Mucosa of descending colon (tissue), 3 donors: Measurements from ENCODE around the gene NBPF8. TPM values are rescaled to one million over a fixed set of nuclear protein-coding genes. Genes with fewer than 3 reads are reported as not detected.
"Not testable (repeated sequence)": the region's sequence is repeated elsewhere in the genome, so short reads cannot be mapped to it uniquely, and the experiment has no call there.

Experiments
- ATAC-seq: fragments of 200-7000 bp; cut with Tn5 transposase; one replicate; pipeline ENCODE4 v1.9.1; 2020; ENCODE audit warnings: mild to moderate bottlenecking, moderate library complexity
- DNase-seq, 3 donors: peaks; one replicate each; pipeline ENCODE4 v3.0.0-alpha.2; 2020
- H3K36me3 ChIP-seq: fragments of 200-600 bp; one replicate; pipeline ENCODE4 v1.8.0; 2021; ENCODE audit warnings: low read depth, mild to moderate bottlenecking
- H3K4me1 ChIP-seq: fragments of 200-600 bp; one replicate; pipeline ENCODE4 v1.8.0; 2021; ENCODE audit warnings: low read depth, mild to moderate bottlenecking
- H3K4me3 ChIP-seq: fragments of 200-600 bp; one replicate; pipeline ENCODE4 v1.8.0; 2021; ENCODE audit warnings: mild to moderate bottlenecking
- H3K9me3 ChIP-seq: fragments of 200-600 bp; one replicate; pipeline ENCODE4 v1.8.0; 2021; ENCODE audit warnings: mild to moderate bottlenecking
- intact Hi-C, 2 donors: fragments of 100-400 bp; cut with DNase I in 1 of 2; cut with micrococcal nuclease in 1 of 2; formaldehyde crosslinking; loops; one replicate each; pipeline versions ENCODE4 v1.11.0 to v1.11.1; 2022; cut with DNase I, micrococcal nuclease
- long read RNA-seq, 2 donors: library from polyadenylated mRNA; unstranded; transcript quantifications; one replicate each; pipeline ENCODE4 v2.0.0, GENCODE V29; 2019 to 2021
- total RNA-seq, 3 donors: library from RNA; stranded (reverse); fragmentation: NEBNext Ultra II Directional in 2 of 3; extraction: Animal tissue kit (Norgen Biotek cat#: 25700) in 2 of 3; gene quantifications; one replicate each; pipeline versions ENCODE4 v1.2.1 to v1.2.4, GENCODE V29; 2021 to 2023
- donor health status: DM: no; HTN: no; CAD: no; lungs with moderate emphysema.
- donor health status: DM: no; HTN: no; CAD: no.
- donor health status: DM: no; HTN: yes; CAD: no.

The NBPF8 gene, protein sequence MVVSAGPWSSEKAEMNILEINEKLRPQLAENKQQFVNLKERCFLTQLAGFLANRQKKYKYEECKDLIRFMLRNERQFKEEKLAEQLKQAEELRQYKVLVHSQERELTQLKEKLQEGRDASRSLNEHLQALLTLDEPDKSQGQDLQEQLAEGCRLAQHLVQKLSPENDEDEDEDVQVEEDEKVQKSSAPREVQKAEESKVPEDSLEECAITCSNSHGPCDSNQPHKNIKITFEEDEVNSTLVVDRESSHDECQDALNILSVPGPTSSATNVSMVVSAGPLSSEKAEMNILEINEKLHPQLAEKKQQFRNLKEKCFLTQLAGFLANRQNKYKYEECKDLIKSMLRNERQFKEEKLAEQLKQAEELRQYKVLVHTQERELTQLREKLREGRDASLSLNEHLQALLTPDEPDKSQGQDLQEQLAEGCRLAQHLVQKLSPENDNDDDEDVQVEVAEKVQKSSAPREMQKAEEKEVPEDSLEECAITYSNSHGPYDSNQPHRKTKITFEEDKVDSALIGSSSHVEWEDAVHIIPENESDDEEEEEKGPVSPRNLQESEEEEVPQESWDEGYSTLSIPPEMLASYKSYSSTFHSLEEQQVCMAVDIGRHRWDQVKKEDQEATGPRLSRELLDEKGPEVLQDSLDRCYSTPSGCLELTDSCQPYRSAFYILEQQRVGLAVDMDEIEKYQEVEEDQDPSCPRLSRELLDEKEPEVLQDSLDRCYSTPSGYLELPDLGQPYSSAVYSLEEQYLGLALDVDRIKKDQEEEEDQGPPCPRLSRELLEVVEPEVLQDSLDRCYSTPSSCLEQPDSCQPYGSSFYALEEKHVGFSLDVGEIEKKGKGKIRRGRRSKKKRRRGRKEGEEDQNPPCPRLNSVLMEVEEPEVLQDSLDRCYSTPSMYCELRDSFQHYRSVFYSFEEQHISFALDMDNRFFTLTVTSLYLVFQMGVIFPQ
- 10 to 100 TPM in 1 of 3 donors, 1 to 10 TPM in 2; 3.1 to 11.6 (median 3.8) TPM for total RNA-seq
- long read RNA-seq, donor 1, partial matches to known transcripts, result 1 of 3 reads
- long read RNA-seq, donor 1, other reads (novel, unspliced or antisense), result 2 of 3 reads
- long read RNA-seq, donor 2, result 0 reads

DNA sequence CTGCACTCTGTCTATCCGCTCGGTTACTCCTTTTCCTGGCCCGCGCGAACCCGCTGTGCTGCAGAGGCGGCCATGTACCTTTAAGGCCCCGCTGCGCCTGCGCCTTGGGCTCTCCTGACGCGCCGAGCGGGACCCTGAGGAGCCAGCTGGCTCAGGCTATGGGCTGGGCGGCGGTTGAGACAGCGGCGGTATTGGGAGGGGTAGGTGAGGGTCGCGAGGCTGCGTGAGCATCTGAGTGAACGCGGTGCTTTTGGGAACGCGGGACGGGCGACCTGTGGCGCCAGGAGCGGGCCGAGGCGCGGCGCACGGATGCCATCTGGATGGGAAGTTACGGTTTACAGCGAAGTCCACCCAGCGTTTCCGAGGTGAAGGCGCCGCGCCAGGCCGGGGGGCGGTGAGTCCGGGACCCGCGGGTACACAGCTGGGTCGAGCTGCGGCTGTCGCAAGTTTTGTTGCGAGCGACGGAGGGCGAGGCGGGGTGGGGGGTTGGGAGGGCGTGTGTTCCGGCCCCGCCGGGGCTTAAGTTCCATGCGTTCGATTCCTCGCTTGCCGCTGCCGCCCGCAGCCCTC lies at the start of gene NBPF8:
Gene NBPF8, plus strand, starts transcription at position 125 of the 570 bp plus-strand sequence. CDS start 21,488 bp downstream, outside the sequence.
- peak; percentile 99 for ATAC-seq

DNA sequence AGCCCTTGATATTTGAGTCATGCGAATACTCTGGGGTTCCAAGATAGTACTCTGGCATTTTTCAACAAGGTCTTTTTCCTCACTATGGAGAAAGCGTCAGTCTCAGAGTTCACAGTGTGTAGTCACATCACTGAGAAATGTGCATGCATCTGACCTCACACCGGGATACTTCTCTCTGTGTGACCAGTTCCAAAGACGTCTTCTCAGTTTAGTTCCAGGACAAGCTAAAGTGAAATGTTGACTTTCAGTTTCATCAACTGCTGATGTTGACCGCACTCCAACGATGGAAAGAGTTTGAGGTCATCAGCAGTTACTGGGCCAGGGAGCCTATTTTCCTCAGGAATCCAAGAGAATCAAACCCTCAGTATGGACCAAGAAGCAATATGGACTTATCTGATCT lies 47.1 kb upstream of the NBPF8 start:
- ATAC-seq, H3K36me3 ChIP-seq, H3K9me3 ChIP-seq, H3K4me3 ChIP-seq, intact Hi-C loops, H3K4me1 ChIP-seq, DNase-seq: not testable (repeated sequence)

More for the DNA sequence above, at the start of gene NBPF8:
- H3K4me1 ChIP-seq, H3K36me3 ChIP-seq, intact Hi-C loops, H3K9me3 ChIP-seq, H3K4me3 ChIP-seq: not testable (repeated sequence)
- DNase-seq, result peak; percentile 74 to 86 (median 77)

DNA sequence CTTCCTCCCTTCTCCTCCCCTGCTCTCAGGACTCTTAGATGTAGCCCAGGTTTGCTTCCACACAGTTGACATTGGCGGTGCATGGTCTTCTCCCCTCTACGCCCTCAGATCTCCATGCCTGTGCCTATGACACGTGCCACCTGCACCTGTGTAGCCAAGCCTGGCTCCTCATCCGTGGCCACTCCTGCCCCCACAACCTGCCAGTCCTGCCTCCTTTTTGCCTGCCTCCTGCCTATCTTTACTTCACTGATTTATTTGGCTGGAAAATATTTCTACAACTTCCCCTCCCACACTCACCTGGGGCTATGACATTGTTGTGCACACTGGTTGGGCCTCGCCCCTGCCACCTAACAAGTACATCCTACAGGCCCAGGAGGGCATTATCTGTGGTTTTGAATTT lies 28.2 kb upstream of the NBPF8 start:
- ATAC-seq, DNase-seq, H3K4me1 ChIP-seq, H3K9me3 ChIP-seq, H3K36me3 ChIP-seq, H3K4me3 ChIP-seq, intact Hi-C loops: not testable (repeated sequence)

DNA sequence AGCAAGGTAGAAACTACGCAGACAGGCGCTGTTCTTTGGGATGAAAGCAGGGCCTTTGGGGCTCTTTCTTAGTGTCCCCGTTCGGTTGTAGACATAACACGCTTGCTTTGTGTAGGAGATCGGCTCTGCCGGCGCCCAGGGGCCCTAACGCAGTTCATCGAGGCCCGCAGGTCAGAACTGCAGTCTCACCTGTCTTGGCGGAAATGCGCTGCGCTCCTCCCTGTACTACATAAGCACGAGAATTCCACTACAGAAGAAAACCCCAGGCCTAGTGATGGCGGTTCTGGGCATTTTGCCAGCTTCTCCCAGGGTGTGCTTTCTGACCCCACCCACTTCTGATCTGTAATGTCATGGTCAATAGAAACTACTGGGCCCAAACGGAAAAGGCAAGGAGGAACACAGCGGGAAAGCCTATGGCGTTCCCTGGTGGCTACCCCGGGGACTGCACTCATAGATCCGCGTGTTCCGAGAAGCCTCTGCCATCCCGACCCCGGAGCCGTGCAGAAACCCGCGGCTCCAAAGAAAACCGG lies 26.2 kb upstream of the NBPF8 start:
- peak; percentile 10 to 50 (median 21) for DNase-seq
- ATAC-seq, H3K4me3 ChIP-seq, H3K4me1 ChIP-seq, H3K9me3 ChIP-seq, intact Hi-C loops, H3K36me3 ChIP-seq: not testable (repeated sequence)

DNA sequence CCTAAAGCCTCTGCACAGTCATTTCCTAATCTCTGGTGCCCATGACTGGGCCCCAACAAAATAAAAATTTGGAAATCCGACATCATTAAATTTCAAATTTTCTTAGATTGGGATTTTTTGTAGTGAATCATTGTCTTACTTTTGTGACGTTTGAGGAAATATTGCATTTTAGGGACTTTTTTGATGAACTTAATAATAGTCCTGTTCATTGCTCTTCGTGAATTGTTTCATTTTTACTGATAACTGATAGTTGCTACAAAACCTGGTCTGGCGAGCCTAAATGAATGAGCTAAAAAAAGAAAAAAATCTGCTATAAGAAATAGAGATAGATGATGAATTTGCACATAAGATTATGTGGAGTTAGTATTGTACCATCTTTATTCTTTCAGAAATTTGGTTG lies 23.5 kb upstream of the NBPF8 start:
- DNase-seq, H3K4me3 ChIP-seq: not testable (repeated sequence)

DNA sequence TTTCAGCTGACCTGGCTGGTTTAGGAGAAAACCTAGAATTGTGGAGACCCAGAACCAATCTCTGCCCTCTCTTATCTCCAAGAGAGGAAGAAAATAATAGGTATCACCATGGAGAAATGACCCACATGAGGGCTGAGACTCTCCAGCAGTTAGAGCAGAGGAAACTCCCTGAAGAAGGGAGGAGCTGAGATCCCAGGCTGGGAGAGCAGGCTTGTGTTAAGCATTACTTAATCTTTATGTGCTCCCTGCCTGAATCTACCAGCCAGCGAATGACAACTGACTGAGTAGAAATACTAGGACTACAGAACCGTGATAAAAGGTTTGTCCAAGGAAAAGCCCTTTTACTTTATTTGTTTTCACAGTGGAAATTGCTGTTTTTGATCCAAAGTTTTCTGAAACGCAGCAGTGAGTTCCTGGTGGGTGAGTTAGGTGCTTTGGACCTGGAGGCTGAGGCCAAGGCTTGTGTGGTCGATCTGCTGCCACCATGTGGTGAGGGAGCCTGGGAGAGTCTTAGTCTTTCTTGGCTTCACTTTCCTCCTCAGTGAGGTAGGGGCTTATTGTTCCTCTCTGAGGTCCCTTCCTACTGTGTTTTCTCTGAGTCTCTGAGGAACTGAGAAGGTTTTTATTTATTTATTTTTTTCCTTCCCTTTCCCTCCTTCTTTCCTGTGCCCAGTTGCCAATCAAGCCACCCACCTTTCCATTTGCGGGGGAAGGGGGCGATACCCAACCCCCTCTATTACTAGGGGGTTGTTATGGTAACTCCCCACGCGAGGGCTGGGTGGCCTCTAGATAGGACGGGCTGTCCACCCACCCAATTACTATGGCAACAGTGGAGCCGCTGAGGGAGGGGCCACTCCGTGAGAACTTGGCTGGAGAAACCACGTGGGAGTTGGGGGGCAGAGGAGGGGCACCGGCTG lies 21.3 kb upstream of the NBPF8 start:
- H3K4me3 ChIP-seq, H3K9me3 ChIP-seq, DNase-seq, H3K36me3 ChIP-seq, H3K4me1 ChIP-seq, intact Hi-C loops: not testable (repeated sequence)
- peak; percentile 34 for ATAC-seq

More for the DNA sequence above, 23.5 kb upstream of the NBPF8 start:
- ATAC-seq, intact Hi-C loops, H3K9me3 ChIP-seq, H3K4me1 ChIP-seq, H3K36me3 ChIP-seq: not testable (repeated sequence)

DNA sequence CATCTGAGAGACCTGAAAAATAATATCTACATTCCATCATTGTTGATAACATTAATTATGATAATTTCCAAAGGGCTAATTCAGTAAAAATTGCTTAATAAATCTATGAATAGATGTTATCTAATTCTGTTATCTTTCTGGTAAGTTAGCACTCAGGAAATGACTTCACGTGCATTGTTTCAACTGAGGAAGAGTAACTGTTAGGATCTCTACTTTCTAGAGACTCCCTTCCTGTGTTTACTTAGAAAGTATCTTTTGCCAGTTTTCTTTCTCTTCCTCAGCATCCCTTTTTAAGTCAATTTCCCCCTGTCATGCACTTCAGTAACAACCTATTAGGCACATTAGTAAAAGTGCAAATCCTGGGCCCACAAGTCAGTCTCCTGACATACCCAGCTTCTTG lies 9.5 kb upstream of the NBPF8 start:
- DNase-seq, H3K4me1 ChIP-seq, H3K9me3 ChIP-seq, ATAC-seq, H3K36me3 ChIP-seq, H3K4me3 ChIP-seq, intact Hi-C loops: not testable (repeated sequence)

DNA sequence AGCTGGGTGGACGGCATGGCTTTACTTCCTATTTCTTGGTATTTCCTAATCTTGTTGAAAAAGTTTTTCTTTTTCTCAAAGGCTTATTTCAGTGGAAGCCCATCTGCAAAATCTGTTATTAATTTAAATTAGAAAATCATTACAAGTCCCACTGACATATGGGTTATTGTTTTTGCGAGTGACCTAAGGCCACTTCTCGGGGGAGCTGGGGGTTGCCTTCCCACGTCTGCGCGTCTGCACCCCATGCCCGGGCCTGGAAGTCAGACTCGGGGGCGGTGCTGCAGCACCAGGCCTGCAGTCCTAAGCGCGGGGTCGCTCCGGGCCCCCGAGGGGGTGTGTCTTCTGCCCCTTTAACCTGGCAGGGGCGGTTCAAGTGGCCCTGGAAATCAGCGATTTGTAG lies 384 bp upstream of the NBPF8 start:
- ATAC-seq, H3K36me3 ChIP-seq, intact Hi-C loops, H3K4me1 ChIP-seq, H3K9me3 ChIP-seq, H3K4me3 ChIP-seq, DNase-seq: not testable (repeated sequence)

DNA sequence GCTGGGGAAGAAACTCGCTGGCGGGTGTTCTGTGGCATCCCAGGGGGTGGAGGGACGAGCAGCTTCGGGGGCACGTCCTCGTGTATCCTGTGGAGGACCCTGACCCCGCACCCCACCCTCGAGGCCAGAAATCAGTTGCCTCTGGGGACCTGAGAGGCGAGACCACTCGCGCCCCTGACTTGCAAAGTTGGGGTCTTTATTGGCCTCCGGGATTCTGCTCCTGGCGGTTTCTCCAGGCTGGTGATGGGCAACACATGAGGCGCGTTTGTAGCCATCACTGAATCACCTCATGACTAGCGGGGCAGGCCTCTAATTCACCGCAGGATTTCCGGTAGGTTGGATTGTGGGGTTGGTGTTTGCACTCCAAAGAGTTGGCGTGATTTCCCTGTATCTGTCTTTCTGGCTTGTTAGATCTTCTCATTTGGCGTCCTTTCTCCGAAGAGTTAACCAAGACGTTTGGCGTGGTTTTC lies 692 bp downstream of the NBPF8 start:
- intact Hi-C loops, H3K4me3 ChIP-seq, H3K4me1 ChIP-seq, H3K36me3 ChIP-seq, H3K9me3 ChIP-seq: not testable (repeated sequence)
- DNase-seq (peak; percentile 17 to 56 (median 25)), ATAC-seq (peak; percentile 79)

DNA sequence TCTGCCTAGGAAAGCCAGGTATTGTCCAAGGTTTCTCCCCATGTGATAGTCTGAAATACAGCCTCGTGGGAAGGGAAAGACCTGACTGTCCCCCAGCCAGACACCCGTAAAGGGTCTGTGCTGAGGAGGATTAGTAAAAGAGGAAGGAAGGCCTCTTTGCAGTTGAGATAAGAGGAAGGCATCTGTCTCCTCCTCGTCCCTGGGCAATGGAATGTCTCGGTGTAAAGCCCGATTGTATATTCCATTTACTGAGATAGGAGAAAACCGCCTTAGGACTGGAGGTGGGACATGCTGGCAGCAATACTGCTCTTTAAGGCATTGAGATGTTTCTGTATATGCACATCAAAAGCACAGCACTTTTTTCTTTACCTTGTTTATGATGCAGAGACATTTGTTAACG lies 10.2 kb downstream of the NBPF8 start:
- DNase-seq, H3K4me1 ChIP-seq, intact Hi-C loops, ATAC-seq, H3K4me3 ChIP-seq, H3K36me3 ChIP-seq, H3K9me3 ChIP-seq: not testable (repeated sequence)

DNA sequence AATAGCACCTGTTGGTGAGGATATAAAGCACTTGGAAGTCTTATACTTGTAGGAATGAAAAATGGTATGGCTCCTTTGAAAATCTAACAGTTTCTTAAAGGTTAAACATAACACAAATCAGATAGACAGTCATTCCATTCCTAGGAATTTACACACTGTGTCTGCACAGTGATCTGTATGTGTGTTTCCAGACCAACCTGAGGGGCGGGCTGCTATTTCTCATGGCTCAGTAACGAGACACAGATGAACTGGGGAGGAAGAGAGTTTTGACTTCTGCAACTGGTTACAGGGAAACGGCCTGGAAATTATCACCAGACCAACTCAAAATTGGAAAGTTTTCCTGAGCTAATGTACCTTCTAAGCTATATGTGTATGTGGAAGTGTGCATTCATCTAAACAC lies 16.8 kb downstream of the NBPF8 start:
- H3K36me3 ChIP-seq, H3K4me1 ChIP-seq, H3K9me3 ChIP-seq, intact Hi-C loops, DNase-seq, ATAC-seq, H3K4me3 ChIP-seq: not testable (repeated sequence)

DNA sequence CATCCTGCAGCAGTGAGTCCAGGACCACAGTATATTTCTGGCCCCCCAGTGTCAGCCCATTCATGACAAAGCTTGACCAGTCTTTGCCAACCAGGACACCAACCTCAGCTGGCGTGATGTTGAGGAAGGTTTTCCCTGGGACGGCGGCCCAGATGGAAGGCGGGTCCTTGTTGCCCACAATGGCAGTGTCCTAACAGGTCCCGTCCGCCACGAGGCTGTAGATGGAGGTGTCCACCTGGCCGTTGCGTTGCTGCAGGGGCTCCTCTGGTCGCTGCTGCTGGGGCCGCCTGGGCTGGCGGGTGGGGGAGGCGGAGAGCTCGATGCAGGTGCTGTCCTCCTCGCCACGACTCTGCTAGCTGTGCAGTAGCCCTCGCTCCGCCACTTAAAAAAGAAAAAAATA lies 19.0 kb downstream of the NBPF8 start:
- H3K4me1 ChIP-seq, intact Hi-C loops, DNase-seq: not testable (repeated sequence)

More for the DNA sequence above, 19.0 kb downstream of the NBPF8 start:
- H3K9me3 ChIP-seq, ATAC-seq, H3K4me3 ChIP-seq, H3K36me3 ChIP-seq: not testable (repeated sequence)
